Upper lobe of right lung (tissue), 1 donor: ENCODE results near the gene HNF1A. TPM values are rescaled to one million over a fixed set of nuclear protein-coding genes. Genes with fewer than 3 reads are reported as not detected.
"Not testable (repeated sequence)": the region's sequence is repeated elsewhere in the genome, so short reads cannot be mapped to it uniquely, and the experiment has no call there.

Experiments
- ATAC-seq: fragments of 200-7000 bp; cut with Tn5 transposase; one replicate; pipeline ENCODE4 v1.9.1; 2020; ENCODE audit warnings: mild to moderate bottlenecking, moderate library complexity
- DNase-seq: peaks from one replicate; pipeline ENCODE4 v3.0.0-alpha.2; 2020
- H3K27ac ChIP-seq: fragments of 200-600 bp; one replicate; pipeline ENCODE4 v1.8.0; 2022
- H3K27me3 ChIP-seq: fragments of 200-600 bp; one replicate; pipeline ENCODE4 v1.8.0; 2022; ENCODE audit warnings: mild to moderate bottlenecking
- H3K36me3 ChIP-seq: fragments of 200-600 bp; one replicate; pipeline ENCODE4 v1.8.0; 2022
- H3K4me1 ChIP-seq: fragments of 200-600 bp; one replicate; pipeline ENCODE4 v1.8.0; 2022
- H3K4me3 ChIP-seq: fragments of 200-600 bp; one replicate; pipeline ENCODE4 v1.8.0; 2022; ENCODE audit warnings: mild to moderate bottlenecking
- H3K9me3 ChIP-seq: fragments of 200-600 bp; one replicate; pipeline ENCODE4 v1.8.0; 2022
- CTCF ChIP-seq: fragments of 200-600 bp; IDR thresholded peaks from one replicate; pipeline ENCODE4 v1.8.0; 2022; ENCODE audit warnings: antibody characterized with exemption
- intact Hi-C: fragments of 100-400 bp; cut with DNase I; formaldehyde crosslinking; loops from one replicate; pipeline ENCODE4 v1.11.0; 2022
- total RNA-seq: library from RNA; stranded (reverse); fragmentation: NEBNext Ultra II Directional; extraction: Animal tissue kit (Norgen Biotek cat#: 25700); gene quantifications from one replicate; pipeline ENCODE4 v1.2.1, GENCODE V29; 2021
- donor health status: DM: no; HTN: yes; CAD: no; lungs with severe emphysema.

The HNF1A gene
- total RNA-seq, 1 donor from 2014 or later, result not detected

- H3K27ac ChIP-seq, result peak within 1 kb of the TSS; percentile 71
- no peaks in the 10 kb centered on the region for H3K27me3 ChIP-seq
- H3K4me1 ChIP-seq, result peaks cover 7% of the 10 kb centered on the region
- peak; percentile 76 for DNase-seq
- peak; percentile 88 for ATAC-seq
- no peak for TF ChIP-seq CTCF
- intact Hi-C loops, result no loop called here
- no peaks in the 10 kb centered on the region for H3K36me3 ChIP-seq
- peak within 1 kb of the TSS; percentile 60 for H3K4me3 ChIP-seq
- H3K9me3 ChIP-seq, result no peaks in the 10 kb centered on the region
Measured at GRCh38 chr12:121038861-121039668, 60.7 kb downstream of the HNF1A start, which contains the start of gene OASL. OASL (minus strand) TSS chr12:121039246; CDS start chr12:121038971, 275 bp downstream.

GRCh38 chr12:121043067-121043466 lies 64.7 kb downstream of the HNF1A start:
- Histone ChIP-seq H3K4me1 (peaks cover 7% of the 10 kb centered on the region), H3K27ac (no peak overlapping the region), H3K27me3 (no peaks in the 10 kb centered on the region), H3K4me3 (no peak overlapping the region), H3K36me3 (no peaks in the 10 kb centered on the region), H3K9me3 (no peaks in the 10 kb centered on the region)
- DNase-seq (no peak), ATAC-seq (no peak)
- intact Hi-C loops, result no loop called here
- no peak for TF ChIP-seq CTCF

GRCh38 chr12:121047400-121047799 lies 69.1 kb downstream of the HNF1A start:
- H3K9me3 ChIP-seq, intact Hi-C loops, H3K4me1 ChIP-seq, ATAC-seq, H3K27ac ChIP-seq, H3K4me3 ChIP-seq, H3K36me3 ChIP-seq, DNase-seq, H3K27me3 ChIP-seq: not testable (repeated sequence)

- Histone ChIP-seq H3K27ac (no peak overlapping the region), H3K4me3 (no peak overlapping the region), H3K9me3 (no peaks in the 10 kb centered on the region), H3K36me3 (no peaks in the 10 kb centered on the region), H3K27me3 (no peaks in the 10 kb centered on the region), H3K4me1 (no peaks in the 10 kb centered on the region)
- no peak for DNase-seq
- no peak for ATAC-seq
- no peak for TF ChIP-seq CTCF
- intact Hi-C loops, result no loop called here
Measured at GRCh38 chr12:121048442-121048841, 70.1 kb downstream of the HNF1A start.

- intact Hi-C loops, result no loop called here
- H3K36me3 ChIP-seq, result no peaks in the 10 kb centered on the region
- no peaks in the 10 kb centered on the region for H3K4me1 ChIP-seq
- H3K27ac ChIP-seq, result no peak overlapping the region
- no peaks in the 10 kb centered on the region for H3K27me3 ChIP-seq
- no peak for TF ChIP-seq CTCF
- ATAC-seq (no peak), DNase-seq (no peak)
- H3K4me3 ChIP-seq, result no peak overlapping the region
- H3K9me3 ChIP-seq, result no peaks in the 10 kb centered on the region
Measured at GRCh38 chr12:121050725-121051124, 72.4 kb downstream of the HNF1A start.

Other genes with a start within 250 kb of the HNF1A start
- 44.1 TPM for gene SPPL3, start 74.2 kb upstream of the HNF1A start, total RNA-seq
- gene C12orf43, start 37.9 kb downstream of the HNF1A start, total RNA-seq, result 15.5 TPM
- 12.7 TPM for gene OASL, start 60.7 kb downstream of the HNF1A start, total RNA-seq
- gene P2RX7, start 154.3 kb downstream of the HNF1A start, total RNA-seq, result 20.1 TPM
- 55.8 TPM for gene P2RX4, start 231.6 kb downstream of the HNF1A start, total RNA-seq